Esophagus squamous epithelium (tissue), 4 donors: ENCODE results near the gene FOXL3.

Experiments used
- CTCF ChIP-seq, 6 experiments: fragments of 450-650 bp in 4 of 6; fragments of 200-600 bp in 2 of 6; sonication (generic) in 2 of 6; IDR thresholded peaks; one replicate each; pipeline ENCODE4 v1.5.1; 2016 to 2019; ENCODE audit warnings: antibody characterized with exemption in 6 of 6, mild to moderate bottlenecking in 4 of 6, moderate library complexity in 4 of 6
- POLR2A ChIP-seq, 4 donors: fragments of 450-650 bp; IDR thresholded peaks; one replicate each; pipeline ENCODE4 v1.6.1; 2017; ENCODE audit warnings: antibody characterized with exemption in 4 of 4, mild to moderate bottlenecking in 4 of 4, moderate library complexity in 3 of 4

GRCh38 chr7:252216-252965 is 37.6 kb upstream of the FOXL3 start:
- TF ChIP-seq CTCF (IDR thresholded peaks at IDR 0.05) (no peak), POLR2A (IDR thresholded peaks at IDR 0.05) (no peak)
